Subcutaneous preadipocyte (primary cell): ENCODE results near the gene POTEB. TPM values are rescaled to one million over a fixed set of nuclear protein-coding genes. Genes with fewer than 3 reads are reported as not detected.

Experiments used
- small RNA-seq: library from RNA; depleted of rRNA; stranded (forward); fragments of <200 nt; gene quantifications from one replicate; pipeline ENCODE3, GENCODE V24; 2012
- total RNA-seq: library from RNA; depleted of rRNA; stranded (reverse); fragments of >200 nt; gene quantifications from 2 replicates; pipeline ENCODE4 v1.2.3, GENCODE V29; 2012

Gene POTEB
- not detected in 2 replicates for total RNA-seq

GRCh38 chr15:21877635-21878034, at the start of gene POTEB:
Gene POTEB, minus strand, starts transcription at chr15:21877735. Its CDS starts 489 bp downstream, at chr15:21877246.

Small RNA genes lying within 50 kb of the gene (small RNA-seq; reads per million reads assigned to genes)
- gene MIR3118-4 (not detected), gene RNU6-631P (not detected)

Other genes with a start within 250 kb of the POTEB start
- gene OR4M2, start 202.8 kb upstream of the POTEB start, total RNA-seq = not detected in 2 replicates